ACHN (cell line): Measurements from ENCODE around the gene P4HA3.

Experiments
- DNase-seq: peaks from one replicate; pipeline ENCODE4 v3.0.0-alpha.2; 2015
- in situ Hi-C: cut with HindIII; loops from 2 replicates; pipeline ENCODE4 v1.10.0; 2017; ENCODE audit warnings: low sequenced_read_pairs, low pct_ligation_motif_present, low pct_unique_long_range_greater_than_20kb

Gene P4HA3

DNA sequence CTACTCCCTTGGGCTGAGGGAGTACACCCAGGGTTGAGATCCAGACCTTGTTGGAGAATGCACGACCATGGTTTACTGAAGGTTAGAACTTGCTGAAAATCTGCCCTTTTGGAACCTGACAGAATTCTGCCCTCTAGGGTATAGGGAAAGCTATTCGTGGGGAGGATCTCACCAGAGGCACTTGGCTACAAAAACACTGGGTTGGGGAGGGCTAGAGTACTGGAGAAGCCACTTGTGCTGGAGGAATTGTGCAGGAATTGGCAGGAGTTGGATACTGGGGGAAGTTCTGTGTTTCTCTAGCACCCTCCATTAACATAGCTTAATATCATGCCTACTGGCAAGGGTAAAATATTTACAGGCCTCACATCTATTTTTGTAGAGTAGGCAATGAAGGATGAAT lies 84.5 kb downstream of the P4HA3 start:
- no peak for DNase-seq
- in situ Hi-C loops, result no loop called here

- no peak for DNase-seq
- in situ Hi-C loops, result no loop called here
These were observed 85.9 kb downstream of the P4HA3 start for GRCh38 chr11:74225565-74225964.

GRCh38 chr11:74221816-74222215 lies 89.6 kb downstream of the P4HA3 start:
- DNase-seq, result no peak
- in situ Hi-C loops, result no loop called here

- no peak for DNase-seq
- in situ Hi-C loops, result no loop called here
These were observed 91.1 kb downstream of the P4HA3 start for GRCh38 chr11:74220376-74220775.
